ENCODE data around the gene DLX6.

DLX6 gene

DNA sequence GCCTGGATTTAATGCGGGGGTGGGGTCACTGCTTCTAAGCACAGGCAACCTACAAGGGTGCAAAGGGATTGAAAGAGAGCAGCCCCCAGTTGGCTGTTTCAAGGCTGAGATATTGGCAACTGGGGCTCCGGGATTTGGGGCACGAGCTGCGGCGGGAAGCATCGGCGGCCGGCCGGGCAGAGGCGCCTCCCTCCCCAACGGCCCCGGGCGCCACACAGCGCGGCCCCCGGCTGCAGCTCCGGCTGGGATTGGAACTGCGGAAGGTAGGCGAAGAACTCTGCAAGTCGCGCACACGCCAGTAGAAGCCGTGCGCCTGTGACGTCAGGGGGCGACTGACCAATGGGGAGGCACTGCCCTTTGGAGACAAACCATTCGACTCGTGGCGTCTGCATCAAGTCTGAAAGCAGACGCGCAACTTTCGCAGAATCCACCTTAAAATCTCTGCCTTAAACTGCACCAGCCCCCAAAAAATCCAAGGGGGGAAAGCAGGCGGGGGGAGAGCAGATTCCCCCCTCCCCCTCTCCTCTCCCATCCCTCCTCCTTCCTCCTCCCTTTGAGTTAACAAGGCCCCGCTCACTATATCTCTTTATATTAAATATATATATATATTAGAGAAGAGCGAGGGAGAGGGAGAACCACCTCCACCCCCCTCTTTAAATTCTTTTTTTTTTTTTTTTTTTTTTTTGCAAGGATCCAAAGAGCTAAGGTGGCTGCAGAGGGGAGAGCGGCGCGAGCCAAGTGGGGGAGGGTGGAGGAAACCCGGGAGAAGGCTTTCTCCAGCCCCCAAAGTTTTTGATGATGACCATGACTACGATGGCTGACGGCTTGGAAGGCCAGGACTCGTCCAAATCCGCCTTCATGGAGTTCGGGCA lies at the start of gene DLX6:
Gene DLX6, plus strand, starts transcription at position 371 of the 872 bp plus-strand sequence. Its CDS starts 425 bp downstream, at position 796.
- peak; percentile 65 for DNase-seq

DNA sequence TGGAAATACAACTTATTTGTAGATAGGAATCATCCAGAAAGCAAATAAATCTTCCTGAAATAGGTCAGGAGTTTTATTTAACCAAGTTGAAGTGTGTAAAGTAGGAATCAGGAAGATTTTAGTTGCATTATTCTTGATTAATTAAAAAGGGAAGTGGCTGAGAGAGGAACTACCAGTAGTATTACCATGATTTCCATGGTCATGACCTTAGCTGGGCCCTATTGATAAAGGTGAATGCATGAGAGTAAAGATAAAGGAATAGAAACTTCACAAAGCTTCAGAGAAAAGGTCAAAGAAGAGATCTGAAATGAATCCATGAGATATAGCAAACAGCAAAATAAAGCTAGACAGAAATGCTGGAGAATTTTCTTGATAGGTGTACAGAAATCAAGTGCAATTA lies 46.2 kb upstream of the DLX6 start:
- DNase-seq, result no peak

- DNase-seq, result no peak
These were observed 43.0 kb upstream of the DLX6 start for GRCh38 chr7:96962221-96962885.

- DNase-seq, result no peak
These were observed 36.4 kb upstream of the DLX6 start for GRCh38 chr7:96968981-96969380.

- no peak for DNase-seq
These were observed 34.6 kb upstream of the DLX6 start for GRCh38 chr7:96970739-96971138.

- no peak for DNase-seq
These were observed 31.4 kb upstream of the DLX6 start for GRCh38 chr7:96973986-96974385.

DNA sequence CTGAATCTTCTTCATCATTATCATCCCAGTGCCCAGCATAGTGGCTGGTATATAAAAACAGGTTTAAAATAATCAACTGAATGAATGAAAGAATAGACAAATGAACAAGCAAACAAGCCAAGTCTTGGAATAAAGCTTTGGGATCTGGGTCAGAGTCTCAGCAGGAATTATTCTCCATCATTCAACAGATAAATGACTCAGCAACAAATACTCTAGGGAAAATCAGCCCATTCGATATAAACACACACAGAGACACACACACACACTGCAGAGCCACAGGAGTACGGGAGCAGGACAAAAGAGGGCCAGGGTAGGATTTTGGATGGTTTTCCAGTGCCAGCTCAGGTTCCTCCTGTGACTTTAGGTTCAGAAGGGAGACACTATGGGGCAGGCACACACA lies 29.2 kb upstream of the DLX6 start:
- DNase-seq, result no peak

GRCh38 chr7:96977445-96977844 lies 27.9 kb upstream of the DLX6 start:
- DNase-seq, result no peak

DNA sequence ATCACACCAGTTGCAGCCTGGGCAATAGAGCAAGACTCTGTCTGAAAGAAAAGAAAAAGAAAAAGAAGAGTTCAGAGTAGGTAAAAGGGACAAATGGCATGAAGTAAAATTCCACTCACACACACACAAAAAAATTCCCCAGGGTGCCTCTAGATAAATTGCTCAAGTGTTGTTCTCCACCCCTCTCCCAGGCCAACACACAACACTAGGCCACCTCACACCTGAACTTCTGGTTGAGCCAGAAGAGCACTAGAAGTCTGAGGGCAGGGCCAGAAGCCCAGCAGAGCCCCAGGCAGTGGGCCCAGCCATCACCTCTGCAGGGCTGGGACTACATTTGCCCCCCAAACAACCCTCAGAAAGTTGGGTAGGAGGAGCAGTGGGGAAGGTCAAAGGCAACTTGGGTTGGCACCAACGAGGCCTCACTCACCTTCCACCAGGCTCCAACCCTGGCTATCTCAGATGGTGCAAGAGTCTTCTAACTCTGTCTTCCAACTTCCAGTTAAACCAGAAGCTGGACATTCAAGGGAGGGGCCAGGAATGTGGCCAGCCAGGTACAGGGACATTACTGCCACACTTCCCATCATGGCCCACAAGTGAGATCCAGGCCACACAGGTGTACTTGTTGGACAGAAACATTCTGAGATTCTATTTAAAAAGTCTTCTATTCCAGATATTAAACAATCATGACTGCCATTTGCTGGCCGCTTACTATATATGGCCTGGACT lies 25.6 kb upstream of the DLX6 start:
- no peak for DNase-seq

GRCh38 chr7:96982586-96982985 lies 22.8 kb upstream of the DLX6 start:
- no peak for DNase-seq

GRCh38 chr7:96985992-96986391 lies 19.4 kb upstream of the DLX6 start:
- DNase-seq, result no peak

DNA sequence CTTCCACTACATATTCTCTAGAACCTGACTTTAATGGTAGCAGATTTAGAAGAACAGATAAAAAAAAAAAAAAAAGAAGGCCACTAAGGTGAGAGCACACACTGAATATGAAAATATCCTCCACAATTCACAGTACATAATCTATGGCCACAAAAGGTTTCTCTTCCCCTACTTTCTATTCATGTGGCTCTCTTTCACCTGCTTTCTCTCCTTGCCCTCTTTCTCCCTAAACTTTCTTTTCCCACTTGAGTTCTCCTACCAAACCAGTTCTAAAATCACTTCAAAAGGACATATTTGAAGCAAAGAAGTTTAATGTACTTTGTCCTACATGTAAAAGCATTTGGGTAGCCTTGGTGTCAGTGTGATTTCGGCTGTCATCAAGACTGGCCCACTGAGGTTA lies 18.5 kb upstream of the DLX6 start:
- no peak for DNase-seq

DNA sequence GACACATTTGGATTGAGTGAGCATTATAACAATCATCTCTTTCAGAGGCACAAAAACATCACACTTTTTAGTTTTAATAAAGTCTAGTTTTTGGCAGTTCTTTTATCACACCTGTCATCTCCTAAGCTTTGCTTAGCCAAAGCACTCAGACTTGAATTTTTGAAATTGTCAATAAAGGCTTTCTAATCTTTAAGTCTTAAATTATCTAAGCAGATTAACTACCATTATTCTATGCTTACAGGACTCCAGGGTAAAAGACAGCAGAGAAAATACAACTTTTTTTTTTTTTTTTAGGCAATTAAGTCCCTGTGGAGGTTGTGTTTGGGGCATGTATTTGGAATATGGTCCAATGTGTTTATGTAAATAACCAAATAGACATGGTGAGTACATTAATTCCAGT lies 17.6 kb upstream of the DLX6 start:
- no peak for DNase-seq

DNA sequence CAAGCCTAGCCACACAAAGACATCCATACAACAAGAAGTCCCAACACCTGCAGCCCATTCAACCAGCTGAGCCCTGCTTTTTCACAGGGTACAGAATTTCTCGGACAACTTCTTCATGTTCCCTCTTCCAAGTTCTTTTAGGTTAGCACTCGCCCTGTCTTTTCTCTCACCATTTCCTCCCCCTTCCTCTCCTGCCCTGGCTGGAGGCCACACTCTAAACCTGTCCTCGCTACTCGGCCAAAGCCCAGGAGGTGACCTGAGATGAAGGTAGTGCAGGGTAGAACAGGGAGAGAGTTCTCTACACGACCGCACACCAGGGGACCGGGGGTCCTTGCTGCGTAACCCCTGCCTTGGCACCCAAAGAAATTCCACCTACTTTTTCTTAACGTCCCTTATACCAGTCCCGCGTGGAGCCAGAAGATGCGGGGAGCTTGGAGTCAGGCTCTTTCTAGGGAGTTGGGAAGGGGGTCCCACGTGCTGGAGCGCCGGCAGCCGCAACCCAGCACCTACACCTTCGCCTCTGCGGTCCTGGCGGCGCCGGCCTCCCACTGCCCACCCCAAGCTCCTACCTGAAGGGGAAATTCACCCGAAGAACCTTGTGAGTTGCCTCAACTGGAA lies 16.0 kb upstream of the DLX6 start:
- no peak for DNase-seq

DNA sequence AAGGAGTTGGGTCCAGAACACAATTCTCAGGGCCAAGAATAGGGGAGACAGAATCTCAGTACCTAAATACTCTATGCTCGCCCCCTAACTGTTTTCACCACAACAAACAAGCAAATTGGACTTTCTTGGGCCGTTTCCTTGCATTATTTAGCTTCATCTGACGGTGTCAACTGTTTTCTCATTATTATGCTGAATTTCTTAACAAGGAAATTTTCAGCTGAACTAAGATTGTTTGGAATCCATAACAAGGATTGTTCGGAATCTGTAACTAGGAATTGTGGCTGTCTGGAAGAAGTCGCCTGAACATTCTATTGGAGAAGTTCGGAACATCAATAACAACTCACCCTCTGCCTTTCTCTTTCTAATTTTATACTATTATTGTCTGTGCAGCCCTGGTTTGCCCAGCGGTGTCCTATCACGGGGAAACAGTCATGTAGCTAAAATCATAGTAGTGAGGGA lies 15.5 kb upstream of the DLX6 start:
- no peak for DNase-seq

DNA sequence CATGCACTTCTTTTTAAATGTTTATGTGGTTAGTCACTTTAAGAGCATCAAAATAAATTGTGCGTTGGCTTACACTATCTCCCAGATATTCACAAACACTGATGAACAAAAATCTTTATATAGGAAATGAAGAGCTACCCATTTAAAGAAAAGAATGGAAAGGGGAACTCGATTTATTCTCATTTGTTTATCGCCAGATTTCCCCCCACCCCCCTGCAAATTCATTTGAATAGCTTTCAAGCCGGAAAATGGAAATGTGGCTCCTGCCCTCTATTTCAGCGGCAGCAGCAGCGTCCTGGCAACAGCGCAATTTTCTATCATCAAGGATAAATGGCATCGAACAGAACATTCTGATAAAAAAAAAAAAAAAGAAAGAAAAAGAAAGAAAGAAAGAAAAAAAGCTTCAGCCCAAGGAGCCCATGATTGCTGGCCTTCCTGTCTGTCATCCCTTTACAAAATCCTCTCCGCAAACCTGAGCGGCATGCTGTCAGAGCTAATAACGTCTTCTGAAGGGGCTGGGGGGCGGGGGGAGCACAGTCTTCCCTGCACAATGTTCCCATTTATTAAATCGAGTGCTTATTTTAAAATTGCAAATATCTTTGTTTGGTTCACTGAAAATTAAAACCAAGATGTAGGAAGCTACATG lies 13.7 kb upstream of the DLX6 start:
- DNase-seq, result no peak

DNA sequence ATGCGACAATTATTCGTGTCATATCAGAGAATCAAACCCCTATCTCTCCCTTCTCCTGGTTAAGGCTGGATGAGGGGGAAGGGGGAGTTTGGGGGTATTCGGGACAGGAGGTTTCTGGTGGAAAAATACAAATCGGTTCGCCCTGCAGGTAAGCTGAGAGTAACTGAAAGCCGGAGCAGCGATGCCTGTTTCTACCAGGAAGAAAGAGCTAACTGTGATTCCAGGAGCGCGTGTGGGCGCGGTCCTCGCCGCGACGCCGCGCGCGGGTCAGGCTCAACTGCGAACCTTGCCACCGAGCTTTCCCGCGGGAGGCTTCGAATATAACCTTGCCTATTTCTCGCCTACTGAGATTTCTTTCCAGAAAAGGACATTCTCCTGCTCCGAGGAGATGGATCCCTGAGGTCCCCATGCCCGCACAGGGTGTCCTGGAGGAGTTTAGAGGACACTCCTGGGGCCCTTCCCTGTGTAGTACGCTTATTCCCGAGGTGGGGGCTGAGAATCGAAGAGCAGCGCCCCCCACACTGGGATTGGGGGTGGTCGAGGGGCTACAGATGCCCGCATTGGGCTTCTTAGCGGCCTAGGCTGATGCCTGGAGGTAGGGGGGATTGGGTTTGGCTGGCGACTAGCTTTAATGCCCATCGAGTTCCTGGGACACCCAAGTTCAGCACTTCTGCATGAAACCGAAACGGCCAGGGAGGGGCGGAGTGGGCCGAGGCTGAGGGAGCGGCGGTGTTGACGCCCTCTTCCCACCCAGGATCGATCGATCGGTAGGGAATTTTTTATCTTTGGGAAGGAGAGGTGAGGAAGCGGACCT lies 13.0 kb upstream of the DLX6 start:
- DNase-seq, result no peak

- DNase-seq, result no peak
These were observed 12.1 kb upstream of the DLX6 start for GRCh38 chr7:96993094-96993865.

DNA sequence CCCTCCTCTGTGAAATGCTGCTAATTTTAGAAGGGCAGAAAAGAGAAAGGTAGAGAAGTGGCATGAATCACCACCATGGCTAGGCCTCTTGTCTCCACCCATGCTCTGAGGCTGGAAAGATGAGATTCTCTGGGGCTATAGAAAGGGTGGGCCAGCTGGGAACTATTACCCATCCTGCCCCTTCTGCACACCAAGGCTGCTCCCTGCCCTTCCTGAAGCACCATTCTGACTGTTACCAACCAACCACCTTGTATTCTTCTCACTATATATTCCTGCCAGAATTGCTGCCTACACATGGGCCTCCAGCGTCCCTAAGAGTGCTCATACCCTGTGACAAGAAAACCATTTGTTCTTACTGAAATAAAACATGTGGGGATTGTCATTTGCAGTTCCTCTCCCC lies 11.4 kb upstream of the DLX6 start:
- no peak for DNase-seq

- no peak for DNase-seq
These were observed 9.8 kb upstream of the DLX6 start for GRCh38 chr7:96995406-96996110.

Measured in NCI-H2029 treated with DMSO at 0.1 percent for 48 hours (cell line).